Retinal pigment epithelial cell (primary cell): Measurements from ENCODE around the gene DNTT.
"Not testable (repeated sequence)": the region's sequence is repeated elsewhere in the genome, so short reads cannot be mapped to it uniquely, and the experiment has no call there.

Experiments used
- DNase-seq: peaks from one replicate; pipeline ENCODE4 v3.0.0-alpha.2; 2010; ENCODE audit warnings: low read depth
- H3K4me3 ChIP-seq: 2 replicates; pipeline ENCODE4 v1.5.1; 2011; ENCODE audit warnings: mild to moderate bottlenecking, low read length, control low read depth, moderate library complexity
- TF ChIP-seq, protein P1 (sequence below): conservative IDR thresholded peaks from 2 replicates; pipeline ENCODE4 v1.5.1; 2011; ENCODE audit warnings: low read depth, low read length, control low read depth, inconsistent platforms

The DNTT gene

DNA sequence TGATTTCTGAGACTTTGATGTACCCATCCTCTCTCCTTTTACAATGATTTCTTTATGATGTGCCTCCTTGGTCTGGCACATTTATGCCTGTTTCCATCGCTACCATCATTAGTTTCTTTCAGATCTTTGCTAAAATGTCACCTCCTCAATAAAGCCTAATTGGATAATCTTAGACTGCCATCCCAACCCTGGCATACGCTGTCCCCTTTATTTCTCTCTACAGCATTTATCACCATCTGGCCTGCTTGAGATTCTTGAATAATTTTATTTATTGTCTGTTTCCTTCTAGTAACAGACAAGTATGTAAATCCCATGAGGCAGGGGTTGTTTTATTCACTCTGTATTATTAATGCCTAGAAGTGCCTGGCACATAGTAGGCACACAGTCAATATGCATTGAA is 6.7 kb upstream of the DNTT start:
- TF ChIP-seq, protein P1, sequence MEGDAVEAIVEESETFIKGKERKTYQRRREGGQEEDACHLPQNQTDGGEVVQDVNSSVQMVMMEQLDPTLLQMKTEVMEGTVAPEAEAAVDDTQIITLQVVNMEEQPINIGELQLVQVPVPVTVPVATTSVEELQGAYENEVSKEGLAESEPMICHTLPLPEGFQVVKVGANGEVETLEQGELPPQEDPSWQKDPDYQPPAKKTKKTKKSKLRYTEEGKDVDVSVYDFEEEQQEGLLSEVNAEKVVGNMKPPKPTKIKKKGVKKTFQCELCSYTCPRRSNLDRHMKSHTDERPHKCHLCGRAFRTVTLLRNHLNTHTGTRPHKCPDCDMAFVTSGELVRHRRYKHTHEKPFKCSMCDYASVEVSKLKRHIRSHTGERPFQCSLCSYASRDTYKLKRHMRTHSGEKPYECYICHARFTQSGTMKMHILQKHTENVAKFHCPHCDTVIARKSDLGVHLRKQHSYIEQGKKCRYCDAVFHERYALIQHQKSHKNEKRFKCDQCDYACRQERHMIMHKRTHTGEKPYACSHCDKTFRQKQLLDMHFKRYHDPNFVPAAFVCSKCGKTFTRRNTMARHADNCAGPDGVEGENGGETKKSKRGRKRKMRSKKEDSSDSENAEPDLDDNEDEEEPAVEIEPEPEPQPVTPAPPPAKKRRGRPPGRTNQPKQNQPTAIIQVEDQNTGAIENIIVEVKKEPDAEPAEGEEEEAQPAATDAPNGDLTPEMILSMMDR: no peak
- no peak for DNase-seq
- H3K4me3 ChIP-seq: no peak overlapping the region

DNA sequence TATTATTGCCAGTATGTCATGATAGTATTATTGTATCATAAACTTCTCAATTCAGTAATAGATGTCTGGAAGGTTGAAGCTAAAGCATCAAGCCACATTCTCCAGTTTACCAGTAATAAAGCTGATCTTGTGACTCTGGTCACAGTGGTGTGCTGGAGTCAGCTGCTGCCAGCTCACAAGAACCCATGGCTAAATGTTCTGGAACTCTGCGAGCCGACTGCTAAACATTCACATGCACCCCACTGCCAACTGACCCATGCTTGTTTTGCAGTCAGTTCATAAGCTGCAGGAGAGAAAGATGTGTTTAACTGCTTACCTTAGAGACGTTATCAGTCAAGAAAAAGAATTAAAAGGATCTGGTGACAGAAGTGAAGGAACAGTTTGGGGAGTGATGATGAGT is 5.9 kb upstream of the DNTT start:
- no peak overlapping the region for H3K4me3 ChIP-seq
- TF ChIP-seq, protein P1: no peak
- no peak for DNase-seq

DNA sequence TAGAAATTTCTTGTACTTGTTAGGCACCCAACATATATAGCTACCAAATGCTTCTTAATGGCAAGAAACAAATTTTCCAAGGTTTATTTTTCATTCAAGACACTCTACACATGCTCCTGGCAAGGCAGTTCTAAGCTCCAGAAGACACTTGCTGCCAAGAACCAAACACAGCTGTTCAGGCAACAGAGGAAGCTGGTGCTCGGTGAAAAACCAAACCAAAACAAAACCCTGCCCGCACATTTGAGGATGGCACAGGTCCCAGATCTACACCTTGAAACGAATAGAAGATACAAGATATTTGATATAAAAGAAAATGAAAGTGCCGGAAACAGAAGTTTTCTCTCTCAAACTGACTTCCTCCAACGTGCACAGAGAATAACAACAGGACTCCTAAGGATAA is 4.9 kb upstream of the DNTT start:
- no peak for DNase-seq
- TF ChIP-seq, protein P1: no peak
- H3K4me3 ChIP-seq: no peak overlapping the region

DNA sequence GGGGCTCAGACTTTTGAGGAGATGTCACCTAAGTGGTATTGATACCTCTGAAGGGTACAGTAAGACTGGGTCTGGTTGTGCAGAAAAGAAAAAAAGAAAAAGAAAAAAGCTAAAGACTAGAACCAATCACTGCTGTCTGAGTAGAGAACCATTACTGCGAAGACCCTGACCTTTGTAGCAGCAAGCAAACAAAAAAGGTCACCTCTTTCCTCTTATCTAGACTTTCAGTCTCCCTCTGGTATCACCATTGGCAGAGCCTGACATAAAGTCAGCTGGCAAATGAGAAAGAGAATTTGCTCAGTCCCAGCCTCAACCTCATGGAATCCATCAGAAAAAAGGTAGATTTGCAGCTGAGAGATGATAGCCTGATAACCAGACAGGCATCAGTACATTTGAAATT is 2.6 kb upstream of the DNTT start:
- TF ChIP-seq, protein P1: no peak
- H3K4me3 ChIP-seq: no peak overlapping the region
- DNase-seq: no peak

DNA sequence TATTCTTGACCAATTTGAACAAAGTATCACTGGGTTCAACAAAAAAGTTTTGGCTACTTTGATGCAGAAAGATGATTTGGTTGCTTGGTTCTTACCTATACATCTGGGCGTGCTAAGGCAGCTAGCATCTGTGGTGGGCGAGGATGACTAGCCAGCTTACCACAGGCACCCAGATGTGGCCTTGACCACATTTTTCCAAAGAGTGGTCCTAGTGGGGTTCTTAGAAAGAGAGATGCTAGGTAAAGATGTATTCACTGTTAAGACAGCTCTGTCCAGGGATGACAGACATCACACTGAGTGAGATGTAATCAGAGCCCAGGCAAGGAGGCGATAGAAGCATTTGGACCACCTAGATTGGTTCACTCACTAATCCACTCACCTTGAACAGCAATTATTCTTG is 785 bp downstream of the DNTT start:
- H3K4me3 ChIP-seq: no peak overlapping the region
- DNase-seq: no peak
- TF ChIP-seq, protein P1: no peak

DNA sequence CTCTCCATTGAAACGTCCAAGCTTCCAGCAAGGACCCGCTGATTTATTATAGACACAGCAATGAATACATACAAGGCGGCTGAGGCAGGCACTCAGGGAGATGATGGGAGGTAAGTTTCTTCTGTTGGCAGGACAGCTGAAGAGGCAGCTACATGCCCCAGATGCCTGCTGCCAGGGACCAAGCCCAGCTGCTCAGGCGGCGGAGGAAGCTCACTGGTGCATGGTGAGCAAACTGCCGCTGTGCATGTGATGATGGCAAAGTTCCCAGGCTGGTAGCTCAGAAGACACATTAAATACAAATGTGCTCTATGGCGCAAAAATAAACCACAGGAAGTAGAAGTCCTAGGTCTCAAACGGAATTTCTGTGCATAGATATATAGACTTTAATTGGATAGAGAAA is 2.3 kb downstream of the DNTT start:
- no peak overlapping the region for H3K4me3 ChIP-seq
- TF ChIP-seq, protein P1: no peak
- no peak for DNase-seq

DNA sequence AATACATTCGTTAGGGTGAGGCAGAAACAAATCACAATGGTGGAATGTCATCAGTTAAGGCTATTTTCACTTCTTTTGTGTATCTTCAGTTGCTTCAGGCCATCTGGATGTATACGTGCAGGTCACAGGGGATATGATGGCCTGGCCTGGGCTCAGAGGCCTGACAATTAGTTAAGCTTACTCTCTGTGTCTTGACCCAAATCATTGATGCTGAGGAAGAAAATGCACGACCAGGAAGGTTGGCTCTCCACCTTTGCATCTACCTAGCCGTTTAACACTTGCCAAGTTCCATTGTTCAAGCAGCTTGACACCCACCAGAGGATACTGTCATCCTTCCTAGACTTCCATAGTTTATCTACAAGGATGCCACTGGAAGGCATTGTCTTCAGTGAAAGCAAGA is 4.6 kb downstream of the DNTT start:
- not testable (repeated sequence) for DNase-seq, H3K4me3 ChIP-seq
